Stimulated activated CD4-positive, alpha-beta T cell treated with anti-CD3 and anti-CD28 coated beads, Interleukin-2, amount 100 ng/mL, for 48 hours (primary cell): ENCODE measurements around the gene NUCB1.
"Not testable (repeated sequence)": the region's sequence is repeated elsewhere in the genome, so short reads cannot be mapped to it uniquely, and the experiment has no call there.

Source experiments
- DNase-seq, 2 donors: peaks; one replicate each; pipeline ENCODE4 v3.0.0-alpha.2; 2020

NUCB1 gene

GRCh38 chr19:48899781-48900476 lies at the start of gene NUCB1:
Gene NUCB1 (plus strand): TSS chr19:48900312. CDS start chr19:48900797, 485 bp downstream.
- peak; percentile 99 for DNase-seq

GRCh38 chr19:48852292-48852691 lies 47.8 kb upstream of the NUCB1 start:
- no peak for DNase-seq

DNA sequence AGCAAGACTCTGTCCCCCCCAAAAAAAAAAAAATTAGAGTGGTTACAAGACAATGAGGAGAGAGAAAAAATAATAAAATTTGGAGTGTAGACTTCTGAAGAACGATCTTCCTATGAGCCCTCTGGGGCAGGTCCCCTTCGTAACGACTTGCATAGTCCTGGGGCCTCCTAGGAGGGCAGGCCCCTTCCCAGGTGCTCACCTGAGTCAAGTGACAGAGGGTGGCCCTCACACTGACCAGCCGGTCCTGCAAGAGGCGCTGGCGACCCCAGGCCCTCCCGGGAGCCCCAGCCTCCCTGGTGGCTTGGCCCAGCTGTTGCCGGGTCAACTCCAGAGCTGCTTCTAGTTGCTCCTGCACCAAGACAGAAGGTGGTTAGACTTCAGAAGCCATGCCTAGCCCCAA lies 46.6 kb upstream of the NUCB1 start:
- no peak for DNase-seq

- DNase-seq: no peak
These were observed 46.0 kb upstream of the NUCB1 start for GRCh38 chr19:48854103-48854502.

DNA sequence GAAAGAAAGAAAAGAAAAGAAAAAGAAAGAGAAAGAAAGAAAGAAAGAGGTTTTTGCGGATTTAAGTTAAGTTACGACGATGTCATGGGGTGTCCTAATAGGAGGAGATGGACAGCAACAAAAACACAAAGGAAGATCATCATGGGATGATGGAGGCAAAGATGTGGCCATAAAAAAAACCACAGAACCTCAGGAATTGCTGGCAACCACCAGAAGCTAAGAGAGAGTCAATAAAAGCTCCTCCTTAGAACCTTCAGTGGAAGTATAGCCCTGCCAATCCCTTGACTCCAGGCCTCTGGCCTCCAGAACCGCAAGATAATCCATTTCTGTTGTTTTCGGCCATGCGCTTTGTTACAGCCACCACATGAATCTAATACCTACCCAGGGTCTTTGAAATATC lies 43.2 kb upstream of the NUCB1 start:
- DNase-seq: no peak

- DNase-seq: peak; percentile 66 to 75
These were observed 41.0 kb upstream of the NUCB1 start for GRCh38 chr19:48858984-48859710.

DNA sequence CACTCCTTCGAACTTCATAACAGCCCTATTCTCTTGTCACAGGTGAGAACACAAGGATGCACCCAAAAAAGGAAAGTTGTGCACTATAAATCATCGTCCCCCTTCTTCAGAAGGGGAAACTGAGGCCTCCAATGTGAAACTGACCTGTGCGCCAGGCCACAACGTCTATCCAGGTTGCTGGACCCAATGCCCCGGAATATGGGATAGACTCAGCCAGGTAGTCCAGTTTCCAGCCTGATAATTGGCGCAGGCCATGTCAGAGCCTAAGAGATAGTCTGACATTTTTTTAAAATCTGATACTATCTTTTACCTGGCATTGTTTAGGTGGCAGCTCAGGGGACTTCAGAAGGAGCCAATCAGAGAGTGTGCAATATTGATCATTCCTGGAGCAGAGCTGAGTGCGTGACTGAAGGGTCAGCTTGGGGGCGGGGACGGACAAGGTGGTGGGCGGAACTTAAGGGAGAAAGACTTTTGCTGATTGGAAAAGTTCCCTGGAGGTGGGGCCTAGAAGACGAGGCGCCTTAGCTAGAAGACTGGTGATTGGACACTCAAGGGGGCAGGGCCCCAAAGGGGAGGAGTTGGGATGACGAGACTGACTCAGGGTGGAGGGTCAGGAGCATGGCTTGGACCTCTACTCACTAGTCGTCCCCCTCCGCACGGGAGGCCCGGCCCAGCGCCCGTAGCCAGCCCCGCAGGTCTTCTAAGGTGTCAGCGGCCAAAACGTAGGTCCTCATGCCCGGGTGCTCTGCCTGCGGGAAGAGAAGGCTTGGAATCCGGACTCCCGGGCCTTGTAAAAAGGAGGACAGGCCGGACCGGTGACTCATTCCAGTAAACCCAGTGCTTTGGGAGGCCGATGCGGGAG lies 40.2 kb upstream of the NUCB1 start:
- no peak for DNase-seq

DNA sequence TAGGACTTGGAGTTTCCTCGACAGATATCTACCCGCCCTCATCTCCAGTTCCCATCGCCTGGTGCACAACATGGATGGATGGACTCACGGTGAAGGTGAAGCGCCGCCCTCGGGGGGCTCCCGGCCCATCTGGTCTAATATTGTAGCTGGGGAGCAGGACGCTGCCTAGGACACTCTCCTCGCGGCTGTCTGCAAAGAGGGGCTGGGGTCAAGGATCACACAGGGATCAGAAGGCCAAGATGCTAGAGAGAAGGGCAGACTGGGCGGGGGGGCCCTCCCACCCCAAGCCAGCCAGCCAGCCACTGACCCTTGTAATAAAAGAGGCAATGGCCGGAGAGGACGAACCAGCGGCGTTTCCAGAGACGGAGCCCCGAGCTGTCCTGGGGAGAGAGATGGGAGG lies 38.8 kb upstream of the NUCB1 start:
- no peak for DNase-seq

GRCh38 chr19:48862827-48863226 lies 37.3 kb upstream of the NUCB1 start:
- no peak for DNase-seq

DNA sequence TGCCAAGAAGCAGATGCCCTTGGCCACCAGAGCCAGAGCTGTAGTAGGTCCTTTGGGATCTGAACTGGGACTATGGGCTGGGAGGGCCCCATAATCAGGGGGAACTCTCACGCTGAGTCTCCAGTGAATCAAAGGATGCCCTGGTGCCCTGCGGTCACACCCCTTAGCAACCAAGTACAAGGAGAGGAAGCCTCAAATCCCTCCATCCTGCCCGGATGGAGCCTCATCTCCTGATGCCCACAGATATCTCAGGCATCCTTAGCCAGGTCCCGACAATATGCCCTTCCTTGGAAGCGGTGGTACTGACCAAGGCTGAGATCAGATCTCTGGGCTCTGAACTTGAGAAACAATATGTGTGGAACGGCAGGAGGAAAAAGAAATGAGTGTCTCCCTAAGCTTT lies 33.4 kb upstream of the NUCB1 start:
- no peak for DNase-seq

- DNase-seq: no peak
These were observed 32.9 kb upstream of the NUCB1 start for GRCh38 chr19:48867123-48867745.

DNA sequence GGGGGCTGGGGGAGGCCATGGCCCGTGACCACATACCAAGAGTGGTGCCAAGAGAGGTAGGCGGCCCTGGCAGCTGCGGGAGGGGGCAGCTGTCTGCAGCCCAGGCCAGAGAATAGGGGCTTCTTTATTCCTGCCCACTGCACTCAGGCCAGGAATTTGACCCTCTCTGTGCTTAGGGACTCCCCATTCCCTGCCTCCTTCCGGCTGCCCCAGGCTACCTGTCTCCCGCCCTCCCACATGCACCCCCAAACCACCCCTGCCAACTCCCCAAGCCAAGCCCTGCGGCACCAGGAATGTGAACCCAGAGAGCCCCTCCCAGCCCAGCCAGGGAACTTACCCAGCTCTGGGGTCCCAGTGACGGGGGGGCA lies 32.4 kb upstream of the NUCB1 start:
- DNase-seq: no peak

GRCh38 chr19:48868114-48868886 lies 31.8 kb upstream of the NUCB1 start, which contains the start of gene PLEKHA4:
Gene PLEKHA4 (minus strand): TSS chr19:48868617. CDS start chr19:48867620, 997 bp downstream.
- DNase-seq: no peak

DNA sequence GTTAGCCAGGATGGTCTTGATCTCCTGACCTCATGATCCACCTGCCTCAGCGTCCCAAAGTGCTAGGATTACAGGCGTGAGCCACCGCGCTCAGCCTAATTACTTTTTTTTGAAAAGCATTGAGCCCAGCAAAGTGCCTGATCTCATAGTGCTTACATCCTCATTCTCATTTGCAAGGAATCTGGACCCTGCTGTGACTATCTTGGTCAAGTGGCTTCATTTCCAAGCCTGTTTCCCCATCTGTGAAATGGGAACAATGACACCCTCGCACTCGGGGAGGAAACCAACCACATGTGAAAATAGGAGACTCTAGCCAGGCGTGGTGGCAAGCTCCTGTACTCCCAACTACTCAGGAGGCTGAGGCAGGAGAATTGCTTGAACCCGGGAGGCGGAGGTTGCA lies 30.1 kb upstream of the NUCB1 start:
- DNase-seq: no peak

DNA sequence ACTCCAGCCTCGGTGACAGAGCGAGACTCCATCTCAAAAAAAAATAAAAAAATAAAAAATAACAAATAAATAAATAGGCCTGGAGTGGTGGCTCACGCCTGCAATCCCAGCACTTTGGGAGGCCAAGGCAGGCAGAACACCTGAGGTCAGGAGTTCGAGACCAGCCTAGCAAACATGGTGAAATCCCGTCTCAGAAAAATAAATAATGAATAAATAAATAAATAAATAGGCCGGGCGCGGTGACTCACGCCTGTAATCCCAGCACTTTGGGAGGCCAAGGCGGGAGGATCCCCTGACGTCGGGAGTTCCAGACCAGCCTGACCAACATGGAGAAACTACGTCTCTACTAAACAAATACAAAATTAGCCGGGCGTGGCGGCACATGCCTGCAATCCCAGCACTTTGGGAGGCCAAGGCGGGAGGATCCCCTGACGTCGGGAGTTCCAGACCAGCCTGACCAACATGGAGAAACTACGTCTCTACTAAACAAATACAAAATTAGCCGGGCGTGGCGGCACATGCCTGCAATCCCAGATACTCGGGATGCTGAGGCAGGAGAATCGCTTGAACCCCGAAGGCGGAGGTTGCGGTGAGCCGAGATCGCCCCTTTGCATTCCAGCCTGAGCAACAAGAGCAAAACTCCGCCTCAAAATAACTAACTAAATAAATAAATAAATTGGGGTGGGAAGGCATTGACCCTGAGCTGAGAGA lies 28.5 kb upstream of the NUCB1 start:
- DNase-seq: not testable (repeated sequence)

DNA sequence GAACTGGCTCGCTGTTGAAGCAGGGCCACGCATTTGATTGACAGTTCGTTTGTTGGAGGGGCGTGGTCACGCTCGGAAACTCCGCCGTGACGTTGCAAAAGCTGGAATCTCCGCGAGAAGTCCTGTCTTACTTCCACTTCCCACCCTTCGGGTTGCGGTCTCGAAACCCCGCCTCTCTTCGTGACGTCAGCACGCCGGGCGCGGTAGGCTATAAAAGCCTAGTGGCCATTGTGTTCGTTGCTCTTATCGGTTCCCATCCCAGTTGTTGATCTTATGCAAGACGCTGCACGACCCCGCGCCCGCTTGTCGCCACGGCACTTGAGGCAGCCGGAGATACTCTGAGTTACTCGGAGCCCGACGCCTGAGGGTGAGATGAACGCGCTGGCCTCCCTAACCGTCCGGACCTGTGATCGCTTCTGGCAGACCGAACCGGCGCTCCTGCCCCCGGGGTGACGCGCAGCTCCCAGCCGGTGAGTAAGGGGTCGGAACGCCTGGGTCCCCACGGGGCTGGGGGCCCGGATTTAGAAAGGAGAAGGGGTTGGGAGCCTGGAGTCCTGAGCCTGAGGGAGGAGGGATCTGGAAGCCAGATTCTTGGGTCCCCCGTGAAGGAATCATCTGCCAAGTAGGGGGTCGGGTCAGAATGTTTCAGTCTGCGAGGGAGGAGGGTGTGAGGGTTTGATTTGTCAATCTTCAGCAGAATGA lies 27.8 kb upstream of the NUCB1 start, which contains the start of gene PPP1R15A:
Gene PPP1R15A, plus strand, starts transcription at position 240 of the 702 bp plus-strand sequence. CDS start 813 bp downstream, outside the sequence.
- DNase-seq: peak; percentile 99

- peak; percentile 66 for DNase-seq
These were observed 27.1 kb upstream of the NUCB1 start for GRCh38 chr19:48872884-48873475.

GRCh38 chr19:48873476-48874302 lies 26.4 kb upstream of the NUCB1 start:
- no peak for DNase-seq
